ENCODE measurements around the gene RNF135.
A peak's percentile ranks its signal among the peaks of the same experiment; 100 is the strongest.

The RNF135 gene

GRCh38 chr17:30942308-30943079 is 28.3 kb upstream of the RNF135 start:
- no peak overlapping the region for H3K4me3 ChIP-seq (ENCODE audit: low read depth, low read length)
- no peak for TF ChIP-seq CTCF (IDR thresholded peaks at IDR 0.05; ENCODE audit: low read depth, low read length)
- in situ Hi-C loops (cut with HindIII; ENCODE audit: low sequenced_read_pairs), result no loop called here
- DNase-seq (ENCODE audit: low read depth, low spot score), result no peak

- no peak for DNase-seq (ENCODE audit: low read depth, low spot score)
- TF ChIP-seq CTCF (IDR thresholded peaks at IDR 0.05; ENCODE audit: low read depth, low read length), result no peak
- in situ Hi-C loops (cut with HindIII; ENCODE audit: low sequenced_read_pairs), result no loop called here
- no peak overlapping the region for H3K4me3 ChIP-seq (ENCODE audit: low read depth, low read length)
Measured at GRCh38 chr17:30947796-30948195, 23.0 kb upstream of the RNF135 start.

- DNase-seq (ENCODE audit: low read depth, low spot score), result no peak
- TF ChIP-seq CTCF (IDR thresholded peaks at IDR 0.05; ENCODE audit: low read depth, low read length), result no peak
- in situ Hi-C loops (cut with HindIII; ENCODE audit: low sequenced_read_pairs), result no loop called here
- no peak overlapping the region for H3K4me3 ChIP-seq (ENCODE audit: low read depth, low read length)
Measured at GRCh38 chr17:30950189-30950588, 20.6 kb upstream of the RNF135 start.

- in situ Hi-C loops (cut with HindIII; ENCODE audit: low sequenced_read_pairs), result no loop called here
- no peak for TF ChIP-seq CTCF (IDR thresholded peaks at IDR 0.05; ENCODE audit: low read depth, low read length)
- DNase-seq (ENCODE audit: low read depth, low spot score), result peak; percentile 45
- no peak overlapping the region for H3K4me3 ChIP-seq (ENCODE audit: low read depth, low read length)
Measured at GRCh38 chr17:30950669-30951399, 20.0 kb upstream of the RNF135 start.

GRCh38 chr17:30952638-30953393 is 18.0 kb upstream of the RNF135 start:
- no peak for DNase-seq (ENCODE audit: low read depth, low spot score)
- no peak for TF ChIP-seq CTCF (IDR thresholded peaks at IDR 0.05; ENCODE audit: low read depth, low read length)

GRCh38 chr17:30954046-30954830 is 16.6 kb upstream of the RNF135 start:
- no peak for DNase-seq (ENCODE audit: low read depth, low spot score)
- H3K4me3 ChIP-seq (ENCODE audit: low read depth, low read length), result no peak overlapping the region
- no peak for TF ChIP-seq CTCF (IDR thresholded peaks at IDR 0.05; ENCODE audit: low read depth, low read length)
- in situ Hi-C loops (cut with HindIII; ENCODE audit: low sequenced_read_pairs), result no loop called here

More at GRCh38 chr17:30952638-30953393, 18.0 kb upstream of the RNF135 start:
- H3K4me3 ChIP-seq (ENCODE audit: low read depth, low read length), result no peak overlapping the region
- in situ Hi-C loops (cut with HindIII; ENCODE audit: low sequenced_read_pairs), result no loop called here

Measured in astrocyte of the spinal cord (primary cell).